ENCODE results near the gene PLPPR5.

PLPPR5 gene

DNA sequence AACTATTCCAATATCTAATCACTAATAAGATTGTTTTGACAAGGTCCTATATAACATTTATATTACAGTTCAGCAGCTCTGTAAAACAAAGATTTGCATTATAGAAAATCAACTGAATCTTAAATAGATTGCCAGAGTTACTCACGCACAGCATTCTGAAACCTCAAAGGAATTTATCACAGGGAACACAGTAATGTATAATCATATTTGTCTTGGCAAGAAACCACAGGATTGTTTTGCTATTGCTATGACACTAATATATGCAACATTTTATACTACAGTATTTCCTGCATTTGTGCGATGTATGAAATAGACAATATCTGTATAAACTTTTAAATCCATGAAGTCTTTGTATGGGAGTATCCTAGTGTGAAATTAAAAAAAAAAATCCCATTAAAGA lies 101.4 kb downstream of the PLPPR5 start:
- TF ChIP-seq, protein P1, sequence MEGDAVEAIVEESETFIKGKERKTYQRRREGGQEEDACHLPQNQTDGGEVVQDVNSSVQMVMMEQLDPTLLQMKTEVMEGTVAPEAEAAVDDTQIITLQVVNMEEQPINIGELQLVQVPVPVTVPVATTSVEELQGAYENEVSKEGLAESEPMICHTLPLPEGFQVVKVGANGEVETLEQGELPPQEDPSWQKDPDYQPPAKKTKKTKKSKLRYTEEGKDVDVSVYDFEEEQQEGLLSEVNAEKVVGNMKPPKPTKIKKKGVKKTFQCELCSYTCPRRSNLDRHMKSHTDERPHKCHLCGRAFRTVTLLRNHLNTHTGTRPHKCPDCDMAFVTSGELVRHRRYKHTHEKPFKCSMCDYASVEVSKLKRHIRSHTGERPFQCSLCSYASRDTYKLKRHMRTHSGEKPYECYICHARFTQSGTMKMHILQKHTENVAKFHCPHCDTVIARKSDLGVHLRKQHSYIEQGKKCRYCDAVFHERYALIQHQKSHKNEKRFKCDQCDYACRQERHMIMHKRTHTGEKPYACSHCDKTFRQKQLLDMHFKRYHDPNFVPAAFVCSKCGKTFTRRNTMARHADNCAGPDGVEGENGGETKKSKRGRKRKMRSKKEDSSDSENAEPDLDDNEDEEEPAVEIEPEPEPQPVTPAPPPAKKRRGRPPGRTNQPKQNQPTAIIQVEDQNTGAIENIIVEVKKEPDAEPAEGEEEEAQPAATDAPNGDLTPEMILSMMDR (conservative IDR thresholded peaks at IDR 0.05; ENCODE audit: low read depth, low read length): no peak
- H3K27ac ChIP-seq: no peak overlapping the region

DNA sequence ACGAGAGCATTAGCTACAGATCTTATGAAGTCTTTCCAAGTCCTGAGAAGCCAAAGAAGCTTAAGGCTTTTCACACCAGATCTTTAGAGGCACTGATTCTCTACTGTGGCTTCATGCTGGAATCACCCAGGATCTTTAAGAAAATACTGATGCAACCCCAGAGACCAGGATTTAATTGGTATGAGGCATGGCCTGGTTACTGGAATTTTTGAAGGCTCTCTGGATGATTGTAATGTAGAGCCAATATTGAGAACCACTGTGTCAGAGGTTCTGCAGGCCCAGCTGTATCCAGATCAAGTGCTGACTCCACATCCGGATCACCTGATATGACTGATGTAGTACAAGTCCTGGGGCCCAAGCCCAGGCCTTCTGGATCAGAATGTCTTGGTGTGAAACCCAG lies 105.7 kb downstream of the PLPPR5 start:
- no peak overlapping the region for H2AFZ ChIP-seq (ENCODE audit: low read depth)
- TF ChIP-seq, protein P1 (conservative IDR thresholded peaks at IDR 0.05; ENCODE audit: low read depth, low read length): no peak
- H3K79me2 ChIP-seq (ENCODE audit: insufficient read depth, low read depth): no peaks in the 10 kb centered on the region
- no peak overlapping the region for H3K4me3 ChIP-seq (IDR thresholded peaks at IDR 0.05; ENCODE audit: insufficient read depth, low read depth, low read length)
- H3K4me2 ChIP-seq: no peak overlapping the region
- no peaks in the 10 kb centered on the region for H4K20me1 ChIP-seq (ENCODE audit: insufficient read depth)
- H3K27me3 ChIP-seq (ENCODE audit: insufficient read depth, low read depth): no peaks in the 10 kb centered on the region
- no peak overlapping the region for H3K9ac ChIP-seq
- no peak overlapping the region for H3K27ac ChIP-seq
- H3K4me1 ChIP-seq (ENCODE audit: low read depth, poor library complexity, severe bottlenecking): no peaks in the 10 kb centered on the region
- no peaks in the 10 kb centered on the region for H3K36me3 ChIP-seq (ENCODE audit: insufficient read depth)

More for the DNA sequence above, 101.4 kb downstream of the PLPPR5 start:
- H3K36me3 ChIP-seq (ENCODE audit: insufficient read depth): no peaks in the 10 kb centered on the region
- H3K4me2 ChIP-seq: no peak overlapping the region
- H3K4me3 ChIP-seq (IDR thresholded peaks at IDR 0.05; ENCODE audit: insufficient read depth, low read depth, low read length): no peak overlapping the region
- H2AFZ ChIP-seq (ENCODE audit: low read depth): no peak overlapping the region
- no peaks in the 10 kb centered on the region for H3K4me1 ChIP-seq (ENCODE audit: low read depth, poor library complexity, severe bottlenecking)
- no peak overlapping the region for H3K9ac ChIP-seq
- no peaks in the 10 kb centered on the region for H3K27me3 ChIP-seq (ENCODE audit: insufficient read depth, low read depth)
- H4K20me1 ChIP-seq (ENCODE audit: insufficient read depth): no peaks in the 10 kb centered on the region
- no peaks in the 10 kb centered on the region for H3K79me2 ChIP-seq (ENCODE audit: insufficient read depth, low read depth)

DNA sequence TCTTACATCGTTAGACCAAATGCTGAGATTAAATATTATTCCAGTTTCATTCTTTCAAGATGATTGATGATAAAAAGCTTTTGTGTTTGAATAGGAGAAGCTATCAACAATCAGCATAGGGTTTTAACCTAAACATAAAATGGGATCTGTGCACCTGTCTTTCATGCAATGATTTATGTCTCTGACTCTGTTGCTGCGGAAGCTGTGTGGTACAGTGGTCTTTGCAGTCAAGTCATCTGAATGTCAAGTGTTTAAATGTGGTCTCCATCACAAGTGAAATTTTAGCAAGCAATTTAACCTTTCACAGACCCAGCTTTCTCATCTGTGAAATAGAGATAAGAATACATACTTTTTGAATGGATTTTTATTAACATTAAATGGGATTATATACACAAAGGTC lies 107.2 kb downstream of the PLPPR5 start:
- Histone ChIP-seq H4K20me1 (ENCODE audit: insufficient read depth) (no peaks in the 10 kb centered on the region), H3K9ac (no peak overlapping the region), H3K36me3 (ENCODE audit: insufficient read depth) (no peaks in the 10 kb centered on the region), H3K4me3 (IDR thresholded peaks at IDR 0.05; ENCODE audit: insufficient read depth, low read depth, low read length) (no peak overlapping the region), H3K79me2 (ENCODE audit: insufficient read depth, low read depth) (no peaks in the 10 kb centered on the region), H2AFZ (ENCODE audit: low read depth) (no peak overlapping the region), H3K27ac (no peak overlapping the region), H3K4me1 (ENCODE audit: low read depth, poor library complexity, severe bottlenecking) (no peaks in the 10 kb centered on the region), H3K4me2 (no peak overlapping the region), H3K27me3 (ENCODE audit: insufficient read depth, low read depth) (no peaks in the 10 kb centered on the region)
- TF ChIP-seq, protein P1 (conservative IDR thresholded peaks at IDR 0.05; ENCODE audit: low read depth, low read length): no peak

DNA sequence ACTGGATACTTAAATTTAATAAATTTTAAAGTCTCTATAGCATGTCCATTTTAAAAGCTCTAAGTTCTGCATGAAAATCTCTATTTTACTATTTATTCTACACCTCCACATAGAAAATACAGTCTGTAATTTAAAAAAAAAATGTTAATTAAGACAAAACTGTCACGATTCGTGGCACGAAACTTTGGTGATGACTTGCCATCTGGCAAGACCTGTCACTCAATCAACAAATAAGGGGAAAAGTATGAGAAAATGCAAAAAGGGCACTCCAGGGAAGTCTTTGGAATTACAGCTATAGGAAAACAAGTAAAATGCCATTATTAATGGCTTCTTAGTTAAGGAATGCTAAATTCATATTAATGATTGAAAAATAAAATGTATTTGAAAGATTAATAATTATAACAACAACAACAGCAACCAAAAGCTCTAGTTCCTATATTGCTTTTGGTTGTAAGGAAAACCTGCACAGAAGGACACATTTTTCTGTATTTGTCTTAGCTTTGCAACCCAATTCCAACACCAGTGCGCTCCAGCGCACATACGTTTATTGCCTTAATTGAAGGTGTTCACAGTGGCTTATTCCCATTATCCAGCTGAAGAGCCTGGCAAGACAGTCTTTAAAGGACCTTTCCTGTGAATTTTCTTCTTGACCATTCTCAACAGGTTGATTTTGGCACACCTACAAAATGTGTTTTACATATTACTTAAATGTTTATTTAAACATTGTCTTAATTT lies 107.8 kb downstream of the PLPPR5 start:
- Histone ChIP-seq H3K9ac (no peak overlapping the region), H3K4me3 (IDR thresholded peaks at IDR 0.05; ENCODE audit: insufficient read depth, low read depth, low read length) (no peak overlapping the region), H3K4me1 (ENCODE audit: low read depth, poor library complexity, severe bottlenecking) (no peaks in the 10 kb centered on the region), H3K27ac (no peak overlapping the region), H3K27me3 (ENCODE audit: insufficient read depth, low read depth) (no peaks in the 10 kb centered on the region), H3K36me3 (ENCODE audit: insufficient read depth) (no peaks in the 10 kb centered on the region), H4K20me1 (ENCODE audit: insufficient read depth) (no peaks in the 10 kb centered on the region), H2AFZ (ENCODE audit: low read depth) (no peak overlapping the region), H3K4me2 (no peak overlapping the region), H3K79me2 (ENCODE audit: insufficient read depth, low read depth) (no peaks in the 10 kb centered on the region)
- TF ChIP-seq, protein P1 (conservative IDR thresholded peaks at IDR 0.05; ENCODE audit: low read depth, low read length): no peak
